ENCODE results near the gene SLC13A4. TPM values are rescaled to one million over a fixed set of nuclear protein-coding genes. Genes with fewer than 3 reads are reported as not detected.
A peak's percentile ranks its signal among the peaks of the same experiment; 100 is the strongest.

Gene SLC13A4
- total and polyA plus RNA-seq, 2 of the 13 experiments (the other 11 are each of a cell fraction or from before 2014, with no cell fraction given) = 0.04 TPM; not detected in 1

- TF ChIP-seq ZNF34 (CRISPR knock-in tag; IDR thresholded peaks at IDR 0.05; ENCODE audit: borderline replicate concordance) (no peak), MYPOP (CRISPR knock-in tag; IDR thresholded peaks at IDR 0.05) (0 out of 2 replicates have a peak, but pooled peaks have one; percentile 13), THRA (CRISPR knock-in tag; IDR thresholded peaks at IDR 0.05; ENCODE audit: borderline replicate concordance) (peak; percentile 41; the same call in 1 of the 2 replicates), ZNF512B (CRISPR knock-in tag; IDR thresholded peaks at IDR 0.05; ENCODE audit: borderline replicate concordance) (0 out of 2 replicates have a peak, but pooled peaks have one; percentile 30), FOXO4 (CRISPR knock-in tag; conservative IDR thresholded peaks at IDR 0.05) (no peak), ZNF343 (CRISPR knock-in tag; IDR thresholded peaks at IDR 0.05) (peak; percentile 71; the same call in 1 of the 2 replicates), RBAK (CRISPR knock-in tag; IDR thresholded peaks at IDR 0.05) (no peak), ZNF33B (CRISPR knock-in tag; IDR thresholded peaks at IDR 0.05) (0 out of 2 replicates have a peak, but pooled peaks have one; percentile 25), ZNF709 (CRISPR knock-in tag; IDR thresholded peaks at IDR 0.05) (peak; percentile 84), ZNF282 (IDR thresholded peaks at IDR 0.05; ENCODE audit: partially characterized antibody) (no peak), KLF13 (CRISPR knock-in tag; IDR thresholded peaks at IDR 0.05) (0 out of 2 replicates have a peak, but pooled peaks have one; percentile 14), THAP9 (CRISPR knock-in tag; IDR thresholded peaks at IDR 0.05; ENCODE audit: borderline replicate concordance) (peak; percentile 76; the same call in 1 of the 2 replicates), HES4 (CRISPR knock-in tag; IDR thresholded peaks at IDR 0.05; ENCODE audit: borderline replicate concordance) (peak; percentile 87; the same call in 1 of the 2 replicates), ZNF784 (CRISPR knock-in tag; IDR thresholded peaks at IDR 0.05; ENCODE audit: borderline replicate concordance) (peak; percentile 74; the same call in 1 of the 2 replicates), ZNF136 (CRISPR knock-in tag; IDR thresholded peaks at IDR 0.05; ENCODE audit: low read depth) (peak; percentile 87; the same call in 1 of the 2 replicates), CENPBD1 (CRISPR knock-in tag; IDR thresholded peaks at IDR 0.05; ENCODE audit: borderline replicate concordance, low read depth) (no peak)
These were observed 65.4 kb downstream of the SLC13A4 start, which contains the start of gene STMP1 (continued) for GRCh38 chr7:135662373-135663114.

Measured in HepG2 (cell line).